SU-DHL-6 (cell line): ENCODE results near the gene TNPO1.

Source experiments
- CTCF ChIP-seq: fragments of 200-600 bp; sonication (generic); IDR thresholded peaks from one replicate; pipeline ENCODE4 v1.5.1; 2017; ENCODE audit warnings: antibody characterized with exemption, mild to moderate bottlenecking, low read length, moderate library complexity; ENCODE audit not compliant: insufficient read depth, poor library complexity, severe bottlenecking
- EZH2phosphoT487 ChIP-seq: fragments of 200-600 bp; sonication (generic), shearing (Covaris generic); conservative IDR thresholded peaks from 2 replicates; pipeline ENCODE4 v1.6.1; 2018; ENCODE audit warnings: mild to moderate bottlenecking, antibody characterized with exemption, low read length, moderate library complexity, mixed read lengths

- TF ChIP-seq CTCF (no peak), EZH2phosphoT487 (no peak)
Measured at GRCh38 chr5:72822944-72823343, 6.5 kb downstream of the TNPO1 start.
